ENCODE data around the gene B3GNT7.

GRCh38 chr2:231362555-231363184 is 32.8 kb upstream of the B3GNT7 start:
- TF ChIP-seq EZH2 (IDR thresholded peaks at IDR 0.05; ENCODE audit: insufficient read depth, poor library complexity, severe bottlenecking) (no peak), EZH2phosphoT487 (IDR thresholded peaks at IDR 0.05; ENCODE audit: insufficient read depth, low read depth) (no peak)

Measured in GM23248 (cell line).